Keratinocyte (primary cell): ENCODE results near the gene BASP1. TPM values are rescaled to one million over a fixed set of nuclear protein-coding genes. Genes with fewer than 3 reads are reported as not detected.

Source experiments
- DNase-seq: peaks from one replicate; pipeline ENCODE4 v3.0.0-alpha.2; 2011; ENCODE audit warnings: low read depth, missing footprints, low spot score
- FAIRE-seq: peaks from 2 replicates; lab custom pipeline; 2011; peaks lifted over from hg19 to GRCh38; lab: Jason Lieb, UNC
- H2AFZ ChIP-seq: 2 replicates; pipeline ENCODE4 v1.6.0; 2012; ENCODE audit warnings: low read length, control low read depth, inconsistent platforms; ENCODE audit not compliant: control insufficient read depth
- H3K27ac ChIP-seq: 2 replicates; pipeline ENCODE4 v1.5.1; 2011; ENCODE audit warnings: low read length; ENCODE audit not compliant: control insufficient read depth, insufficient read depth
- H3K27me3 ChIP-seq: 3 replicates; pipeline ENCODE4 v1.6.0; 2011; ENCODE audit warnings: low read length; ENCODE audit not compliant: control insufficient read depth, insufficient read depth; ENCODE audit errors: extremely low read depth
- H3K36me3 ChIP-seq, 2 experiments: 2 replicates in 1 of 2; 3 replicates in 1 of 2; pipeline ENCODE4 v1.5.1; 2011; ENCODE audit warnings: low read length in 2 of 2, mild to moderate bottlenecking in 1 of 2; ENCODE audit not compliant: control insufficient read depth in 2 of 2, insufficient read depth in 2 of 2; ENCODE audit errors: extremely low read depth in 1 of 2
- H3K4me1 ChIP-seq: 3 replicates; pipeline ENCODE4 v1.5.1; 2011; ENCODE audit warnings: low read length; ENCODE audit not compliant: control insufficient read depth, insufficient read depth; ENCODE audit errors: extremely low read depth
- H3K4me2 ChIP-seq: 3 replicates; pipeline ENCODE4 v1.6.0; 2011; ENCODE audit warnings: low read depth, low read length; ENCODE audit not compliant: control insufficient read depth, insufficient read depth; ENCODE audit errors: extremely low read depth
- H3K4me3 ChIP-seq, 3 experiments: fragments of 200-600 bp in 1 of 3; sonication (generic) in 1 of 3; 2 replicates in 2 of 3; 3 replicates in 1 of 3; pipeline ENCODE4 v1.5.1; 2011 to 2016; ENCODE audit warnings: low read length in 3 of 3, mild to moderate bottlenecking in 3 of 3, control low read depth in 2 of 3, inconsistent platforms in 1 of 3, low read depth in 1 of 3, mixed read lengths in 1 of 3, mixed run types in 1 of 3, moderate library complexity in 1 of 3; ENCODE audit not compliant: control insufficient read depth in 2 of 3, insufficient read depth in 2 of 3; ENCODE audit errors: extremely low read depth in 1 of 3
- H3K79me2 ChIP-seq: 2 replicates; pipeline ENCODE4 v1.6.0; 2012; ENCODE audit warnings: low read length; ENCODE audit not compliant: control insufficient read depth, insufficient read depth
- H3K9ac ChIP-seq: 3 replicates; pipeline ENCODE4 v1.6.0; 2011; ENCODE audit warnings: low read length; ENCODE audit not compliant: control insufficient read depth, insufficient read depth; ENCODE audit errors: extremely low read depth
- H3K9me1 ChIP-seq: 3 replicates; pipeline ENCODE4 v1.6.0; 2011; ENCODE audit warnings: low read length; ENCODE audit not compliant: control insufficient read depth, insufficient read depth; ENCODE audit errors: extremely low read depth
- H3K9me3 ChIP-seq: 2 replicates; pipeline ENCODE4 v1.5.1; 2012; ENCODE audit warnings: low read depth, low read length; ENCODE audit not compliant: control insufficient read depth
- H4K20me1 ChIP-seq: 3 replicates; pipeline ENCODE4 v1.6.0; 2011; ENCODE audit warnings: low read length; ENCODE audit not compliant: control insufficient read depth, insufficient read depth; ENCODE audit errors: extremely low read depth
- EZH2 ChIP-seq: IDR thresholded peaks from one replicate; pipeline ENCODE4 v1.6.1; 2012; ENCODE audit warnings: inconsistent platforms, mild to moderate bottlenecking, low read length, moderate library complexity
- dilution Hi-C: fragments of 300-500 bp; cut with MboI; formaldehyde crosslinking; loops from one replicate; pipeline ENCODE4 v1.7.0; 2020; ENCODE audit warnings: low sequenced_read_pairs; ENCODE audit not compliant: extremely low pct_ligation_motif_present
- polyA plus RNA-seq, 5 experiments: library from polyadenylated mRNA; depleted of rRNA in 3 of 5; stranded (reverse) in 3 of 5; stranded (forward) in 1 of 5; unstranded in 1 of 5; fragments of >200 nt; gene quantifications; 1 replicate in 1 of 5; 2 replicates in 3 of 5; 3 replicates in 1 of 5; pipeline versions ENCODE4 v1.2.1 to v1.2.3, GENCODE V29; 2011 to 2012; ENCODE audit warnings: missing spikeins in 2 of 5, low read depth in 1 of 5, low replicate concordance in 1 of 5
- TF ChIP-seq, protein P1 (sequence below), 3 experiments: IDR thresholded peaks in 1 of 3; conservative IDR thresholded peaks in 1 of 3; optimal IDR thresholded peaks in 1 of 3; 2 replicates in 2 of 3; 3 replicates in 1 of 3; pipeline versions ENCODE3 to v1.5.1; 2011; ENCODE audit warnings: low read length in 3 of 3, mild to moderate bottlenecking in 3 of 3, moderate library complexity in 2 of 3, control low read depth in 1 of 3, inconsistent platforms in 1 of 3; ENCODE audit not compliant: insufficient read depth in 2 of 3; ENCODE audit errors: extremely low read depth in 1 of 3

Gene BASP1
- polyA plus RNA-seq, 1 donor (not counting 4 experiments of a cell fraction or from before 2014, with no cell fraction given) = 127 TPM

DNA sequence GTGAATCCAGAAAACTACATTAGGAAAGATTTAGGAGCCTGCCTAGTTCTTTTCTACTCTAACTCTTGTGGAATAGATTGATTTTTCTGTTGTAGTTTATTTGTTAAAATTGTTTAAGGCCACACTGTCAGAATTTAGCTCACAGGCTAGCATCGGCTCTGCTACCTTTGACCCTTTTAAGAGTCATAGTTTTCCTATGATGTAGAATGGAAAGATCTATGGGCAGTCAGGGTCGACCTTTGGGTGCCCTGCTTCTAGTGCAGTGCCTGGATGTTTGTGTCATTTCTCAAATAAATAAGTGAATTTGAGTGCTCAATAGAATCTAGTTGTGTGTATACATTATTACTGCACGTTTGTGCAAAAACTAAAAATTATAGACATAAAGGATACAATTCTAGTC lies 38.7 kb downstream of the BASP1 start:
- Histone ChIP-seq H3K4me3 (no peak overlapping the region), H3K4me1 (peaks cover 31% of the 10 kb centered on the region), H3K27ac (no peak overlapping the region), H3K36me3 (peaks cover 4 to 18% of the 10 kb centered on the region in 2 experiments), H3K9me1 (no peaks in the 10 kb centered on the region), H3K9me3 (no peaks in the 10 kb centered on the region), H2AFZ (no peak overlapping the region), H4K20me1 (no peaks in the 10 kb centered on the region), H3K9ac (no peak overlapping the region), H3K27me3 (no peaks in the 10 kb centered on the region), H3K79me2 (peaks cover 90% of the 10 kb centered on the region), H3K4me2 (no peak overlapping the region)
- dilution Hi-C loops = no loop called here
- FAIRE-seq (no peak), DNase-seq (no peak)
- no peak for TF ChIP-seq EZH2
- TF ChIP-seq, protein P1, sequence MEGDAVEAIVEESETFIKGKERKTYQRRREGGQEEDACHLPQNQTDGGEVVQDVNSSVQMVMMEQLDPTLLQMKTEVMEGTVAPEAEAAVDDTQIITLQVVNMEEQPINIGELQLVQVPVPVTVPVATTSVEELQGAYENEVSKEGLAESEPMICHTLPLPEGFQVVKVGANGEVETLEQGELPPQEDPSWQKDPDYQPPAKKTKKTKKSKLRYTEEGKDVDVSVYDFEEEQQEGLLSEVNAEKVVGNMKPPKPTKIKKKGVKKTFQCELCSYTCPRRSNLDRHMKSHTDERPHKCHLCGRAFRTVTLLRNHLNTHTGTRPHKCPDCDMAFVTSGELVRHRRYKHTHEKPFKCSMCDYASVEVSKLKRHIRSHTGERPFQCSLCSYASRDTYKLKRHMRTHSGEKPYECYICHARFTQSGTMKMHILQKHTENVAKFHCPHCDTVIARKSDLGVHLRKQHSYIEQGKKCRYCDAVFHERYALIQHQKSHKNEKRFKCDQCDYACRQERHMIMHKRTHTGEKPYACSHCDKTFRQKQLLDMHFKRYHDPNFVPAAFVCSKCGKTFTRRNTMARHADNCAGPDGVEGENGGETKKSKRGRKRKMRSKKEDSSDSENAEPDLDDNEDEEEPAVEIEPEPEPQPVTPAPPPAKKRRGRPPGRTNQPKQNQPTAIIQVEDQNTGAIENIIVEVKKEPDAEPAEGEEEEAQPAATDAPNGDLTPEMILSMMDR (optimal IDR thresholded peaks at IDR 0.05 in 1 of 3, IDR thresholded peaks at IDR 0.05 in 1 of 3, conservative IDR thresholded peaks at IDR 0.05 in 1 of 3; ENCODE audit: extremely low read depth in 1 of 3, insufficient read depth in 2 of 3, low read length in 3 of 3) = no peak

DNA sequence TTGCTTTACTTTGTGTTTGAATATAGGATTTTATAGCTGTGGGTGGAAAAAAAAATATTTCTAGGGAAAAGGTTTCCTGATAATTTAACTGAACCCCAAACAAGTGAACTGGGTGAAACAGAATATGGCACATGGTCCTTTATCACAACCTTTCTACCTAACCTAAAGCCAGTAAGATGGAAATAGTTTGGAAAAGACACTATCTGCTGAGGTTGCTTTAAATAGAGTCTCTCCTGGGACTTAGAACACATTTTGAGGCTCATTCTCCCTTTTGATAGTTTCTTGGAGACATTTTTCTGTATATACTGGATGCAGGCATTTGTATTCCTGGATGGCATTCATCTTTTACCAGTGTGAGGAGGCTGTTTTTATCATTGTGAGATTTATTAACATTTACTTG lies 39.4 kb downstream of the BASP1 start:
- peaks cover 90% of the 10 kb centered on the region for H3K79me2 ChIP-seq
- H2AFZ ChIP-seq = no peak overlapping the region
- H4K20me1 ChIP-seq = no peaks in the 10 kb centered on the region
- peaks cover 6 to 18% of the 10 kb centered on the region in 2 experiments for H3K36me3 ChIP-seq
- no peaks in the 10 kb centered on the region for H3K9me3 ChIP-seq
- DNase-seq (no peak), FAIRE-seq (no peak)
- H3K4me3 ChIP-seq = no peak overlapping the region
- H3K27me3 ChIP-seq = no peaks in the 10 kb centered on the region
- no peak overlapping the region for H3K27ac ChIP-seq
- TF ChIP-seq, protein P1 (optimal IDR thresholded peaks at IDR 0.05 in 1 of 3, IDR thresholded peaks at IDR 0.05 in 1 of 3, conservative IDR thresholded peaks at IDR 0.05 in 1 of 3; ENCODE audit: extremely low read depth in 1 of 3, insufficient read depth in 2 of 3, low read length in 3 of 3) = no peak
- TF ChIP-seq EZH2 = no peak
- H3K4me1 ChIP-seq = peaks cover 25% of the 10 kb centered on the region
- no peak overlapping the region for H3K9ac ChIP-seq
- dilution Hi-C loops = no loop called here
- no peaks in the 10 kb centered on the region for H3K9me1 ChIP-seq
- H3K4me2 ChIP-seq = no peak overlapping the region
